ENCODE results near the gene FBXO46.
"Not testable (repeated sequence)": the region's sequence is repeated elsewhere in the genome, so short reads cannot be mapped to it uniquely, and the experiment has no call there.

Gene FBXO46

DNA sequence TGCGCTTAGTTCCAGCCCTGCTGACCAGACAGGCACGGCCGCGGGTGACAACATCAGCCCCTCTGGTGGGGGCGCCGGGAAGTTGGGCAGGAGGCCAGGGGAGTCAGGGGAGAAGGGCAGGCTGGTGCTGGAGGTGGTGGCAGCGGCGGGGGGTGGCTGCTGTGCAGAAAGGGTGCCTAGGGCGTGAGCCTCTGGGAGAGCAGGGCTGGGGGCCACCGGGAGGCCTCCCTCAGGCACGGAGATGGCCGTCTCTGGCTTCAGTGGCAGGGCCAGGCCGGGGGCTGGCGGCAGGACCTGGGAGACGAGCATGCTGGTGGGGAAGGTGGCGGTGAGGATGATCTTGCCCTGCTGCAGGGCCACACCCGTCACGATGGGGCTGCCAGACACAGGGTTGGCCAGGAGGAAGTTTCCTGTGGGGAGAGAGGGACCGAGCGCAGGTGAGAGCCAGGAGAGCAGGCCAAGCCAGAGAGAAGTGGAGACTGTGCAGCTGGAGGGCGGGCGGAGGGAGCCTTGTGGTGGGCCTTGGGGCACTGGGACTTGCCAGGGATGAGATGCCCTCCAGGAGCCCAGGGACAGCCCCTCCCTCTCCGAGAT, 35.1 kb upstream of the FBXO46 start:
- DNase-seq, result no peak

DNA sequence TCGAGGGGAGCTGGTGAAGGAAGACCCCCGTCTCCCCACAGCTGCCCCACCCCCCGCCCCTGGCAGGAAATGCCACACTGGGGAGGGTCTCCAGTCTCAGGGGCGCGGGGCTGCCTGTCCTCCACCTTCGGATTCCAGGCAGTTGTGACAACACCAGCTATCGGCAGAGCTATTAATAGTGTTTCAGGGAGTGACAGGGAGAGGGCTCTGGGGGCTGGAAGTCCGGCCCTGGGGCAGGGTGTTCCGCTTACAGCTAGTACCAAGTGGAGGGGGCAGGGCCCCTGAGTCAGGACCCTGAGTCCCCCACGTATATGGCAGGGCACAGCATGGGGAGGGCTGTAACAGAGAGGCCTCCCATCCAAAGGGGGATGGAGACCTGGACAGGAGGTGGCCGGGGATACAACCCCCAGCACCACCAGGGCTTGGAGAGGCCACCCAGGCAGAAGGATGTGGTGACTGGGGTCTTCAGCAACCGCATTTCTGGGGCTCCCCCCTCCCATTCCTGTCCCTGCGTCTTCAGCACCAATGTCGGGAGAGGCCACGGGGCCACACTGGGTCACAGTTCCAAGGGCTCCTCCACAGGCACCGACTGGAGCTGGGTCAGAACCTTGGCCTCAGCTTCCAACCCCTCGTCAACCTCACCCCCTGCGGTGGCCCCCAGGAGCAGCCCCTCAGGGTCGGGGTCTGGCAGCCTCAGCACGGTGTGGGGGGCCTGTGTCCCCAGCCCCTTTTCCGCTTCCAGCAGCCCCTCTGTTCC, 34.4 kb upstream of the FBXO46 start:
- DNase-seq, result no peak

DNA sequence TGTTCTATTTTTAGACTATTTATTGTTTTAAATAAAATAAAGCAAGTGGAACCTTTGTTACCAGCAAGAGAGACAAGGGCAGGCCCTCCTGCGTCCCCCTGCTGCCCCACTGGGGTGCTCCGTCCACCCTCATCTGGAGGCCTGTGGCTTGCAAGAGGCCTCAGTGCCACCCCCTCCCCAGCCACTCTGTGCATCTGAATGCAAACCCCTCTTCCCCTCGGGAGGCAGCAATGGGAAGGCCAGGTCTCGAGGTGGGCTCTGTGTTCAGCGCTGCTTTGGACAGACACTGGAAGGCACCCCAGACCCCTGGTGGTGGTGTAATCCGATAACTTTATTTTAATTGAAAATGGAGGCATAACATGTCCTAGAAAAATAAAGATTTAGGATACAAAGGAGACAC, 33.8 kb upstream of the FBXO46 start:
- DNase-seq, result no peak

DNA sequence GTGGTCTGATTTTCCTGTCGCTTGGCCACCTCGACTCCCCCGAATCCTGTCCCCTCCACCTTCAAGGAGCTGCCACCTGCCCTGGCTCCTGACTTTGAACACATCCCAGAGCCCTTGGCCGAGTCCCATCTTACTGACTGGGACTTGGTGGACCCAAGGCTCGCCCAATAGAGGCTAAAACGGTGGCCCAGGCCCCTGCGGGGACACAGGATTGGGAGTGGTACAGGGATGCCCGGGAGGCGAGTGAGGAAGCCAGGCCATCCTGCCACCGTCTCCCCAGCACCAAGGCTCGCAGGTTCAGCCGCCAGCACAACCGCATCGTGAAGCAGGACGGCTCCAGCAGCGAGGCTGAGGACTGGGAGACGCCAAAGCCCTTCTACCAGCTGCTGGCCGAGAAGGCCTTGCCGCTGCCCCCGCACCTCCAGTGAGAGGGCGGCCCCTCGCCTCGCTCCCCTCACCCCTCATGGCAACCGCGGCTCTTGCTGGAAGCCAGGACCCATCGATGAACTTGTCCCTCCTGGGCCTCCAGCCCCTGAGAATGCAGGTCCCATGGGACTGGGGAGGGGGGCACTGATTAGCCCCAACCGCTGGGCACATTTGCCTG, 33.1 kb upstream of the FBXO46 start:
- DNase-seq, result no peak

DNA sequence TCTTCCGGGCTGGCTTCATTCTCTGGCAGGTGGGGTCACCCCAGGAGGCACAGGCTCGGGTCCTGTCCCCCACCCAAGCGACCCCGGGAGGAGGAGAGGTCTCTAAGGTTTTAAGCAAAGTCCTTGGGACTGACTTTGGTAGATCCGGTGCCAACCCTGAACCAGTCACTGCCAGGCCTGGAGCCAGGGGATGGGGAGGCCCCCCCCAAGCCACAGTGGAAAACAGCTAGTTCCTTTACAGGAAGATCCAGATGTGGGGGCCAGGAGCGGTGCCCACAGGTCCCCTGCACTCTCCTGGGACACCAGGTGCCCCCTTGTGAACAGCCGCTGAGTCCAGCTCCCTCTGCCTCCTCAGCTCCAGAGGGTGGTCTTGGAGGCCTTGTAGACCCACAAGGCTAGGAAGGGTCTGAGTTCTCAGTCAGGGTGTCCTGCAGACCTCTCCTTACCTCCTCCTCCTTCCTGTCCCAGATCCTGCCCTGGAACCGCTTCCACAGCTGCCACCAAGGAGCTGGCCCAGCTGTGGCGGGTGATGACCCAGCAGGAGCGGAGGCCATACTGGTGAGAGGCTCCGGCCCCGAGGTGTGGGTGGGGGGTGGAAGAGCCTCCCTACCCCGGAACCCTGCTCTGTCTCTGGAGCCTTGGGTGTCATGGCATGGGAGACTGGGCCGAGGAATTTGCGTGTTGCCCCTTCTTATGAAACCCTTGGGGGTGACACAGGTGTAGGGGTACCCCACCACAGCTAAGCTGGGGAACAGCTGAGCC, 32.4 kb upstream of the FBXO46 start:
- no peak for DNase-seq

DNA sequence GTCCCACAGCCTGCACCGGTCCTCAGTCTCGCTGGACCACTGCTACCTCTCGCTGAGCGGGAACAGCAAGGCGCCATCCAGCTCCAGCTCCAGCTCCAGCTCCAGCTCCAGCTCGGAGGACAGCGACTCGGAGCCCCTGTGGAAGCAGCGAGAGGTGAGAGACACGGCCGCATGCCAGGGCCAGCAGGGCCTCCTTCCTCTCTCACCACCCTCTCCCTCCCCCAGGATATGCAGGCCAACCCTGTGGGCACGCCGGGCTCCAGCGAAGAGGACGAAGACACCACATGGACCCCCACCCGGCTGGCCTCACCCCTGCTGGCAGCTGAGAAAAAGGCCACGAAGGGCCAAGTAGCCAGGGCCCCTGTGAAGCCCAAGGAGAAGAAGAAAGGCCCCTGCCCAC, 31.0 kb upstream of the FBXO46 start:
- no peak for DNase-seq

DNA sequence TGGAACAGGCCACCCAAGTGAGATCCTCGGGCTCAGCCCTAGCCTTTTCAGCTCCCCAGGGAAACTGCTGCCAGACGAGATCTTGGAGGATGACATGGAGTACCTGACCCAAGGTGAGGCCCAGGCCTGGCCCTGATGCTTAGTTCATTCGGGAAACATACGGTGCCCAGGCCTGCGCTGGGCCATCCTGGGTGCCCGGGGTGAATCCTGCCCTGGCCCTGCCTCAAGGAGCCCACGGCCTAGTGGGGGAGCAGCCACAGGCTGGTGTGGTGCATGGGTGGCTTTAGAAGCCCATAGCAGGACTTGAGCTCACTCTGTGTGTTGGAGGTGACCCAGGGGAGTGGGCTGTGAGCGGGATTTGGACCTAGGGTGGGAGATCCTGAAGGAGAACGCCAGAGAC, 28.2 kb upstream of the FBXO46 start:
- DNase-seq, result no peak

DNA sequence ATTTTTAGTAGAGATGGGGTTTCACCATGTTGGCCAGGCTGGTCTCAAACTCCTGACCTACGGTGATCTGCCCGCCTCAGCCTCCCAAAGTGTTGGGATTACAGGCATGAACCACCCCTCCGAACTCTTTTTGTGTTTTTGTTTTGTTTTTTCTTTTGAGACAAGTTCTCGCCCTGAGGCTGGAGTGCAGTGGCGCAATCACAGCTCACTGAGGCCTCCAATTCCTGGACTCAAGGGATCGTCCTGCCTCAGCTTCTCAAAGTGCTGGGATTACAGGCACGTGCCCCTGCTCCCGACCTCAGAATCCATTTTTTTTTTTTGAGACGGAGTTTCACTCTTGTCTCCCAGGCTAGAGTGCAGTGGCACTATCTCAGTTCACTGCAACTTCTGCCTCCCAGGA, 27.0 kb upstream of the FBXO46 start:
- DNase-seq, result no peak

DNA sequence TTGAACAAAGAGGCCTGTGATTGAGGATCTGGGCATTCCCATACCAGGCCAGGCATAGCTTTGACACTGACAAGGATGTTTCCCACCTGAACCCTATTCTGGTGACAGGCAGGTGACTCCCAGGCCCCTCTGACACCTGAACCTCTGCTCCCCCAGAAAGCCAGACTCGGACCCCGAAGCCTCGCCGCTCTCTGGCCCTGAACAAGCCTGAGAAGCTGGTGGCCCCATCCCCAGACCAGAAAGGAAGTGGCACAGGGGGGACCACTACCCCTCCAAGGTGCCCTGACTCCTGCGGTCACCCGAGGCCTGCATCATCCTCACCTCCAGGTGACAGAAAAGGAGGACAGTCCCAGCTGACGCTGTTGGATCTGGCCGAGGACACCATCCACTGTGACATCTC, 23.6 kb upstream of the FBXO46 start:
- no peak for DNase-seq

DNA sequence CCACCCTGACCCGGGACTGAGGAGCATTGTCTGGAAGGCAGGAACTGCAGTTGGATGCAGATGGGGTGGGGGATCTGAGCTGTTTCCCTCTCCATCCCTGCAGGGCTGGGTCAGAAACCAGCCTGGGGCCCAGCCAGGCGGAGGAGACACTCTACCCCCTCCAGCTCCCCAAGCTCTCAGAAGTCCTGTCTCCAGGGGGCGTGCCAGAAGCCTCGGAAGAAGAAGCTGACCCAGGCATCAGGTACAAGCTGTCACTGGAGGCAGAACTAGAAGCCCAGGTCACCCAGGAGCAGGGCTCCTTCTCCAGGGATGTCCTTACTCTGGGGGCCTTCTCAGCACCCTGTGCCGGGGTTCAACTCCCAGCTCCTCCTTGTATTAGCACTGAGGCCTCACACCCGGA, 22.9 kb upstream of the FBXO46 start:
- DNase-seq, result no peak

DNA sequence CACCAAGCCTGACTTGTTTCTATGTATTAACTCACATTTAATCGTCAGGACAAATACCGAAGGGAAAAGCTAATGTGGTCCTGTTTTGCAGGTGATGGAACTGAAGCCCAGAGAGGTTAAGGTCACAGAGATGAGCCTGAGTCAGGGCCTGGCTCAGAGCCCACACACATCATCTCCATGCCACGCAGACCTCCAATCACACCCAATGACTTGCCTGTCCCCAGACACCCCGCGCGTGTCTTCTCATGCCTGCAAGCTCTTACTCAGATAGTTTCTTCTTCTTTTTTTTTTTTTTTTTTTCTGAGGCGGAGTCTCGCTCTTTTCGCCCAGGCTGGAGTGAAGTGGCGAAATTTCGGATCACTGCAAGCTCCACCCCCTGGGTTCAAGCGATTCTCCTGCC, 21.9 kb upstream of the FBXO46 start:
- no peak for DNase-seq

DNA sequence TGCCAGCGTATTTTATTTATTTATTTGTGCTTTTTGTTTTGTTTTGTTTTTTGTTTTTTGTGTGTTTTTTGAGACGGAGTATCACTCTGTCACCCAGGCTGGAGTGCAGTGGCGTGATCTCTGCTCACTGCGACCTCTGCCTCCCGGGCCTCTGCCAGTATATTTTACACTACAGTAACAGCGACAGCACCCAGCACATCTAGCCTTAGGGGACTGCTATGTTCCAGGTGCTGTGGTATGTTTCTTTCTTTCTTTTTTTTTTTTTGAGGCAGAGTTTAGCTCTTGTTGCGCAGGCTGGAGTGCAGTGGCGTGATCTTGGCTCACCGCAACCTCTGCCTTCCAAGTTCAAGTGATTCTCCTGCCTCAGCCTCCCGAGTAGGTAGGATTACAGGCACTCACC, 20.8 kb upstream of the FBXO46 start:
- not testable (repeated sequence) for DNase-seq

DNA sequence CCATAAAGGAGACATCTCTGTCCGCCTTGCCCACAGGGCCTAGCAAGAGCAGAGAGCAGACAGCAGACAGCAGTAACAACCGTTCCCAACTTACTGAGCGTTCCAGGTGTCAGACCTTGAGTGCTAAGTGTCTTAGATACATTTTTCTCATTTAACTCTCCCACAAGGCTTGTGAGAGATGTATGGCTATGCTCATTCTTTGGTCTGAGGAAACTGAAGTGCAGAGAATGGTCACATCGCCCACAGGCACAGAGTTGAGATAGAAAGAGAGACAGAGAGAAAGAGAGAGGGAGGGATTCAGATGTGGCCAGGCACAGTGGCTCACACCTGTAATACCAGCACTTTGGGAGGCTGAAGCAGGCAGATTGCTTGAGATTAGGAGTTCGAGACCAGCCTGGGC, 16.8 kb upstream of the FBXO46 start:
- no peak for DNase-seq

DNA sequence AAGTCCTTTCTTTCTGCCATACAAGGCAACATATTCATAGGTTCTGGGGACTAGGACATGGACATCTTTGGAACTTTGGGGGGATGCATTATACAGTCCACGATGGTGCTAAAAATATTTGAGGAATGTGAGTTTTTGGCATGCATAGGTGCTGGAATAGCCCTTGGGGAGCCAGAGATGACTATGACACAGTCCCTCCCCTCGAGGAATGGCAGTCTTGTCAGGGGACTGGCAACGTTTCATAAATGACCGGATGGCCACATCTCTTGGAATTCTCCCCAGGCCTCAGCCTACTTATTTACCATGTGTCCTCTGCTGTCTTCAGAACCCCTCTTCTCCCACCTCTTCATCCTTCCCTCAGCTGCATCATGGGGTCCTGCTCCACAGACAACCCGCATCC, 16.2 kb upstream of the FBXO46 start:
- no peak for DNase-seq

DNA sequence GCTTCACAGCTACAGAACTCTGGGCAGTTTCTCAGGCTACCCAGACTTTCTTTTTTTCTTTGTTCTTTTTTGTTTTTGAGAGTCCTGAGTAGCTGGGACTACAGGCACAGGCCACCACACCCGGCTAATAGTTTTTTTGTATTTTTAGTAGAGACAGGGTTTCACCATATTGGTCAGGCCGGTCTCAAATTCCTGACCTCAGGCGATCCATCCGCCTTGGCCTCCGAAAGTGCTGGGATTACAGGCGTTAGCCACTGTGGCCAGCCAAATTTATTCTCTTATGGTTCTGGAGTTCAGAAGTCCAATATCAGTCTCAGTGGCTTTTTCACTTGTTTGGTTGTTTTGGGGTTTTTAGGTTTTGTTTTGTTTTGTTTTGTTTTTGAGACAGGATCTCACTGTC, 14.9 kb upstream of the FBXO46 start:
- no peak for DNase-seq

DNA sequence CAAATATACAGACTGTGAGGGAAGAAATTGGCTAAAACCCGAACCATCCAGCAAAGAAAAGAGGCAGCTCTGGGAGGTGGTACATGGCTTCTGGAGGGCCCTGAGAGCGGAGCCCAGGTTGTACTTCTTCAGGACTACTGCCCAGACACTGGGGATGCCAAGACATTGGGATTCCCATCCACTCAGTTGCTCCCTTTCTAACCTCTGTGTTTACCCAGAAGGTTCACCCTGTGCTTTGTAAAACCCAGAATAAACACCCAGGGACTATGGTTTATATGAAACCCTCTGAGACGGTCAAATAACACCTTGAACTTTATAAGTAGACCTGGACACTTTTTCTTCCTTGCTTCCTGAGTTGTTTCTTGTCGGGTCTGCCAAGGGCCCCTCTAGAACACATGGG, 12.3 kb upstream of the FBXO46 start:
- DNase-seq, result no peak

DNA sequence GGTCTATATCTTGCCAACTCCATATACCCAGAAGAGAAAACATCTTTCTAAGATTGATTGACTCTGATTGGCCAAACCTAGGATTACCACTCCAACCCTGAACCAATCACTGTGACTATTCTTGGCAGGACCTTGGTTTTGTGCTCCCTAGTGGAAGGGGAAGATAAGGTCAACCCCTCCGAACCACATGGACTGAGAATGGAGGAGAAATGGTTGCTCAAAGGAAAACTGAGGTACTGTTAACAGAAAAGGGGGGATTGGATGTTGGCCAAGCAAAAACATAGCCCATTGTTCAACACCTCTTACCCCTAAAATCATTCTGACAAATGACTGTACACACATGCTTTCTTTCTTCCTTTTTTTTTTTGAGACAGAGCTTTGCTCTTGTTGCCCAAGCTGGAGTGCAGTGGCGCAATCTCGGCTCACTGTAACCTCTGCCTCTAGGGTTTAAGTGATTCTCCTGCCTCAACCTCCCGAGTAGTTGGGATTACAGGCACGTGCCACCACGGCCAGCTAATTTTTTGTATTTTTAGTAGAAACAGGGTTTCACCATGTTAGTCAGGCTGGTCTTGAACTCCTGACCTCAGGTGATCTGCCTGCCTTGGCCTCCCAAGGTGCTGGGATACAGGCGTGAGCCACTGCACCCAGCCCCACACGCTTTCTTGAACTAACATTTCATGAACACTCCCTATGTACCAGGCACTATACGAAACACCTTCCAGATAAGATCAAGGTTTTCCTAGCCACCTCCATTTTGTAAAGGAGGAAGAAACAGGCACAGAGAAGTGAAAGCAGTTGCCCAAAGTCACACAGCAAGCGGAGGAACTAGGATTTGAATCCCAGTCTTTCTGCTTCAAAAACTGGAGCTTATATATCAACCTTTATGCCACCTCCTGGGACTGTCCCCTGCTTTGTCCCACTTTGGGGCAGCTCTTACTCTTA, 9.1 kb upstream of the FBXO46 start:
- no peak for DNase-seq

DNA sequence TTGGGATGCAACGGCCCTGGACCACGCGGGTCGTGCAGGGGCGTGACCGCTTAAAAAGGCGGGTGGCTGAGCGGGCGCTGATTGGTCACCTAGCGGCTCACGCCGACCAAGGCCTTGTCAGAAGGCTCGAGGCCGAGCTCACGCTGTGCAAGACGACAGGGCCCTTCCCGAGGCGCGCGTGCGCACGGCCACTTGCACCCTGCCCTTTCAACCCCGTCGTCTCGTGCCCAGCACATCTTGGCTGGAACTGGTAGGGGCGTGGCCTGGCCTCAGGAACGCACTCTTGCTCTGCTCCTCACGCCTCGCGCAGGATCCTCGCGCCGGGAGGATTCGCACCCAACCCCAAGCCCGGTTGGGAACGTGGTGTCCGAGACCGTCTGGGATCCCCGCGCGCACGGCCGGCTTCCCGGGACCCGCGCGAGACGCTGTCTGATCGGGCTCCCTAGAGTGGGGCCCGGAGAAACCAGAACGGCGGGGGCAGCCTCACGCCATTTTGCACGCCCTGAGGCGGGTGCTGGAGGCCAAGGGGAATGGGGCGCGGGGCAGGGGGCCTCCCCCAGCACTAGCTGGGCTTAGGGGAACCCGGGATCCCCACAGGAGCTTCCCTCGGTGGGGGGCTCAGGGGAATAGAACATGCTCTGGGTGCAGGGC, 2.6 kb upstream of the FBXO46 start, which contains the start of gene MEIOSIN:
TSS of gene MEIOSIN (plus strand) at position 280 of the 651 bp plus-strand sequence. CDS start 1,938 bp downstream, outside the sequence.
- no peak for DNase-seq

DNA sequence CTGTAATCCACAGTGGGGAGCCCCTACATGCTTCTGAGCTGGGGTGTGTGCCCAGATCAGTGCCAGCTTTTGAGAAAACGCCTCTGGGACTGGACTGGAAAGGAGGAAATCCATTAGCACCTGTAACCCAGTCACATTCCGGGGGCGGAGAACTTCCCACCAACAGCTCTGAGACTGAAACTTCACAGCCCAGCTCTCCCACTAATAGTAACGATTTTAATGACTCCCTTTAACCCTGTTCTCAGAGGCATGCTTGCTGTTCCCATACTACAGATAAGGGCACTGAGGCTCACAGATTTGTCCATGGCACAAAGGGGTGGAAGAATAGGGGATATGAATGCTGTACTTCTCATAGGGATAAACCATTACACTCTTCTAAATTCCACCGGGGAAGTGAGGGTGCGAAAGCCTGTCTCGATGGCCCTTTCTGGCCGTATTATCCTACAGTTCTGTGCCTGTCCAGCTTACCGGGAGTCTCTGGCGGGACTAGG, 851 bp downstream of the FBXO46 start:
- DNase-seq, result no peak

DNA sequence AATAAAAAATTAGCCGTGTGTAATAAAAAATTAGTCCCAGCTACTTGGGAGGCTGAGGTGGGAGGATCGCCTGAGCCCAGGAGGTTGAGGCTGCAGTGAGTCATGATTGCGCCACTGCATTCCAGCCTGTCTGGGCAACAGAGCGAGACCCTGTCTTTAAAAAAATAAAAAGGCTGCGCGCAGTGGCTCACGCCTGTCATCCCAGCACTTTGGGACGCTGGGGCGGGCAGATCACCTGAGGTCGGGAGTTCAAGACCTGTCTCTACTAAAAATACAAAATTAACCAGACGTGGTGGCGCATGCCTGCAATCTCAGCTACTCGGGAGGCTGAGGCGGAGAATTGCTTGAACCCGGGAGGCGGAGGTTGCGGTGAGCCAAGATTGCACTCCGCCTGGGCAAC, 2.0 kb downstream of the FBXO46 start:
- not testable (repeated sequence) for DNase-seq

DNA sequence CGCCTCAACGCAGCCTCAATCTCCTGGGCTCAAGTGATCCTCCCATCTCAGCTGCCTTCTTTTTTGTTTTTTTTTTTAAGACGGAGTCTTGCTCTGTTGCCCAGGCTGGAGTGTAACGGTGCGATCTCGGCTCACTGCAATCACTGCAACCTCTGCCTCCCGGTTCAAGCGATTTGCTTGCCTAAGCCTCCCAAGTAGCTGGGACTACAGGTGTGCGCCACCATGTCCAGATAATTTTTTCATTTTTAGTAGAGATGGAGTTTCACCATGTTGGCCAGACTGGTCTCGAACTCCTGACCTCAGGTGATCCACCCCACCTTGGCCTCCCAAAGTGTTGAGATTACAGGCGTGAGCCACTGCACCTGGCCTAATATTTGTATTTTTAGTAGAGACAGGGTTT, 10.6 kb downstream of the FBXO46 start:
- DNase-seq, result not testable (repeated sequence)
